Progenitor cell of endocrine pancreas (in vitro differentiated cells): Measurements from ENCODE around the gene PLCB2. TPM values are rescaled to one million over a fixed set of nuclear protein-coding genes. Genes with fewer than 3 reads are reported as not detected.

ENCODE experiments used
- DNase-seq: peaks from one replicate; pipeline ENCODE4 v3.0.0; 2021; ENCODE audit warnings: low spot score; ENCODE audit not compliant: unreplicated experiment
- H3K27ac Mint-ChIP-seq: 2 replicates; pipeline ENCODE4 v1.8.0; 2021; ENCODE audit warnings: mild to moderate bottlenecking, moderate library complexity, mixed read lengths
- H3K27me3 Mint-ChIP-seq: 2 replicates; pipeline ENCODE4 v1.8.0; 2021; ENCODE audit warnings: mixed read lengths
- H3K36me3 Mint-ChIP-seq: 2 replicates; pipeline ENCODE4 v1.8.0; 2022; ENCODE audit warnings: mixed read lengths; ENCODE audit not compliant: insufficient read depth
- H3K4me1 Mint-ChIP-seq: 2 replicates; pipeline ENCODE4 v1.8.0; 2021; ENCODE audit warnings: low read depth, mixed read lengths
- H3K4me3 Mint-ChIP-seq: 2 replicates; pipeline ENCODE4 v1.8.0; 2021; ENCODE audit warnings: low read depth, mild to moderate bottlenecking, moderate library complexity, mixed read lengths
- H3K9me3 Mint-ChIP-seq: 2 replicates; pipeline ENCODE4 v1.8.0; 2021; ENCODE audit warnings: low read depth, mixed read lengths
- CTCF ChIP-seq: fragments of 200-600 bp; sonication (generic); IDR thresholded peaks from one replicate; pipeline ENCODE4 v1.5.0; 2021; ENCODE audit warnings: antibody characterized with exemption, mild to moderate bottlenecking; ENCODE audit not compliant: unreplicated experiment
- total RNA-seq: library from RNA; stranded (reverse); gene quantifications from 2 replicates; pipeline ENCODE4 v1.2.1, GENCODE V29; 2021

Gene PLCB2
- total RNA-seq, 1 donor from 2014 or later, result 2.5 TPM

- DNase-seq, result no peak
- TF ChIP-seq CTCF, result no peak
- Mint-ChIP-seq H3K27ac (peak overlapping the region; percentile 86), H3K4me3 (no peak overlapping the region), H3K36me3 (no peaks in the 10 kb centered on the region), H3K9me3 (no peaks in the 10 kb centered on the region), H3K4me1 (peaks cover 13% of the 10 kb centered on the region), H3K27me3 (peaks cover 20% of the 10 kb centered on the region)
These were observed 61.9 kb downstream of the PLCB2 start for GRCh38 chr15:40245666-40246450.

GRCh38 chr15:40244961-40245523 lies 62.7 kb downstream of the PLCB2 start:
- H3K36me3 Mint-ChIP-seq, result no peaks in the 10 kb centered on the region
- peaks cover 13% of the 10 kb centered on the region for H3K4me1 Mint-ChIP-seq
- no peak overlapping the region for H3K4me3 Mint-ChIP-seq
- H3K27me3 Mint-ChIP-seq, result peaks cover 15% of the 10 kb centered on the region
- H3K27ac Mint-ChIP-seq, result peak overlapping the region; percentile 86
- TF ChIP-seq CTCF, result no peak
- DNase-seq, result no peak
- no peaks in the 10 kb centered on the region for H3K9me3 Mint-ChIP-seq

GRCh38 chr15:40243126-40243810 lies 64.5 kb downstream of the PLCB2 start:
- no peak for DNase-seq
- peaks cover 11% of the 10 kb centered on the region for H3K27me3 Mint-ChIP-seq
- no peak for TF ChIP-seq CTCF
- H3K4me1 Mint-ChIP-seq, result peaks cover 21% of the 10 kb centered on the region
- no peaks in the 10 kb centered on the region for H3K9me3 Mint-ChIP-seq
- no peaks in the 10 kb centered on the region for H3K36me3 Mint-ChIP-seq
- no peak overlapping the region for H3K27ac Mint-ChIP-seq
- H3K4me3 Mint-ChIP-seq, result no peak overlapping the region

- Mint-ChIP-seq H3K27me3 (peaks cover 11% of the 10 kb centered on the region), H3K4me3 (no peak overlapping the region), H3K9me3 (no peaks in the 10 kb centered on the region), H3K4me1 (peaks cover 22% of the 10 kb centered on the region), H3K27ac (no peak overlapping the region), H3K36me3 (no peaks in the 10 kb centered on the region)
- no peak for TF ChIP-seq CTCF
- DNase-seq, result no peak
These were observed 65.1 kb downstream of the PLCB2 start for GRCh38 chr15:40242601-40243000.

- no peak overlapping the region for H3K4me3 Mint-ChIP-seq
- H3K9me3 Mint-ChIP-seq, result no peaks in the 10 kb centered on the region
- no peak overlapping the region for H3K27ac Mint-ChIP-seq
- H3K27me3 Mint-ChIP-seq, result peaks cover 9% of the 10 kb centered on the region
- H3K4me1 Mint-ChIP-seq, result peaks cover 22% of the 10 kb centered on the region
- TF ChIP-seq CTCF, result no peak
- no peaks in the 10 kb centered on the region for H3K36me3 Mint-ChIP-seq
- no peak for DNase-seq
These were observed 65.5 kb downstream of the PLCB2 start for GRCh38 chr15:40242213-40242599.
